GM23248 (cell line): ENCODE measurements around the gene MVP. TPM values are rescaled to one million over a fixed set of nuclear protein-coding genes. Genes with fewer than 3 reads are reported as not detected.
A peak's percentile ranks its signal among the peaks of the same experiment; 100 is the strongest.

Experiments used
- DNase-seq: peaks from one replicate; pipeline ENCODE4 v3.0.0-alpha.2; 2015
- H2AFZ ChIP-seq: fragments of 200-600 bp; sonication (generic); 2 replicates; pipeline ENCODE4 v1.6.1; 2016; ENCODE audit warnings: antibody characterized with exemption
- H3F3A ChIP-seq: fragments of 200-600 bp; sonication (generic); 2 replicates; pipeline ENCODE4 v1.6.1; 2016; ENCODE audit warnings: mild to moderate bottlenecking, antibody characterized with exemption, mixed run types; ENCODE audit not compliant: insufficient read depth
- H3K27ac ChIP-seq: fragments of 200-600 bp; sonication (generic); 2 replicates; pipeline ENCODE4 v1.5.1; 2016; ENCODE audit warnings: mild to moderate bottlenecking
- H3K27me3 ChIP-seq: fragments of 200-600 bp; sonication (generic); replicated peaks from 2 replicates; pipeline ENCODE4 v1.6.1; 2016; ENCODE audit warnings: mild to moderate bottlenecking; ENCODE audit not compliant: insufficient read depth
- H3K36me3 ChIP-seq: fragments of 200-600 bp; sonication (generic); 2 replicates; pipeline ENCODE4 v1.6.1; 2016; ENCODE audit warnings: low read depth, mild to moderate bottlenecking
- H3K4me1 ChIP-seq: fragments of 200-600 bp; sonication (generic); 2 replicates; pipeline ENCODE4 v1.6.1; 2016; ENCODE audit warnings: mild to moderate bottlenecking; ENCODE audit not compliant: insufficient read depth
- H3K4me2 ChIP-seq: fragments of 200-600 bp; sonication (generic); one replicate; pipeline ENCODE4 v1.6.1; 2016; ENCODE audit warnings: mild to moderate bottlenecking; ENCODE audit not compliant: unreplicated experiment
- H3K4me3 ChIP-seq: fragments of 200-600 bp; sonication (generic); 2 replicates; pipeline ENCODE4 v1.5.1; 2016; ENCODE audit warnings: mild to moderate bottlenecking
- H3K79me2 ChIP-seq: fragments of 200-600 bp; sonication (generic); 2 replicates; pipeline ENCODE4 v1.6.1; 2016; ENCODE audit warnings: mild to moderate bottlenecking; ENCODE audit not compliant: insufficient read depth
- H3K9ac ChIP-seq: fragments of 200-600 bp; sonication (generic); 2 replicates; pipeline ENCODE4 v1.6.1; 2016; ENCODE audit warnings: mild to moderate bottlenecking
- H3K9me2 ChIP-seq: fragments of 200-600 bp; sonication (generic); 2 replicates; pipeline ENCODE4 v1.6.1; 2016; ENCODE audit warnings: mixed run types, mild to moderate bottlenecking, moderate library complexity; ENCODE audit not compliant: insufficient read depth
- H3K9me3 ChIP-seq: fragments of 200-600 bp; sonication (generic); one replicate; pipeline ENCODE4 v1.6.1; 2017; ENCODE audit warnings: low read depth
- H4K20me1 ChIP-seq: fragments of 200-600 bp; sonication (generic); 2 replicates; pipeline ENCODE4 v1.6.0; 2016; ENCODE audit not compliant: insufficient read depth
- EZH2 ChIP-seq: fragments of 200-600 bp; sonication (generic); IDR thresholded peaks from 2 replicates; pipeline ENCODE4 v1.6.1; 2018; ENCODE audit warnings: antibody characterized with exemption, mild to moderate bottlenecking; ENCODE audit not compliant: insufficient read depth, poor library complexity, severe bottlenecking
- EZH2phosphoT487 ChIP-seq: fragments of 200-600 bp; sonication (generic); IDR thresholded peaks from 2 replicates; pipeline ENCODE4 v1.6.1; 2018; ENCODE audit warnings: antibody characterized with exemption, moderate library complexity, mild to moderate bottlenecking, low read depth; ENCODE audit not compliant: insufficient read depth
- WGBS, 2 experiments: methylation state at CpG; one replicate each; pipeline ENCODE4 v1.1.6; 2015 to 2017; ENCODE audit warnings: low lambda C conversion rate in 2 of 2, low coverage in 1 of 2; ENCODE audit errors: missing lambda C conversion rate in 2 of 2; 5-methylcytosine and 5-hydroxymethylcytosine counted together
- in situ Hi-C: fragments of 300-500 bp; cut with MboI; formaldehyde crosslinking; loops from 2 replicates; pipeline ENCODE4 v1.15.0; 2020
- polyA plus RNA-seq: library from polyadenylated mRNA; unstranded; fragments of >200 nt; fragmentation: Nextera tagmentation; extraction: Ambion mirVana; gene quantifications from 2 replicates; pipeline ENCODE4 v1.2.1, GENCODE V29; 2016
- total RNA-seq: library from RNA; depleted of rRNA; stranded (reverse); fragments of >200 nt; shearing (Covaris generic); gene quantifications from 2 replicates; pipeline ENCODE4 v1.2.3, GENCODE V29; 2014

MVP gene
- total and polyA plus RNA-seq, 2 experiments from 2014 or later = 230 to 272 TPM

- no peak for TF ChIP-seq EZH2phosphoT487
- TF ChIP-seq EZH2 = no peak
- in situ Hi-C loops = no loop called here
- H3K79me2 ChIP-seq = no peaks in the 10 kb centered on the region
- no peaks in the 10 kb centered on the region for H3K27me3 ChIP-seq
- H3K9ac ChIP-seq = no peak overlapping the region
- H3K4me2 ChIP-seq = no peak overlapping the region
- no peak overlapping the region for H3K27ac ChIP-seq
- H2AFZ ChIP-seq = no peak overlapping the region
- peaks cover 33% of the 10 kb centered on the region for H3K36me3 ChIP-seq
- no peaks in the 10 kb centered on the region for H3K4me1 ChIP-seq
- DNase-seq = no peak
- H3K9me2 ChIP-seq = no peaks in the 10 kb centered on the region
- no peaks in the 10 kb centered on the region for H4K20me1 ChIP-seq
- H3K9me3 ChIP-seq = no peaks in the 10 kb centered on the region
- WGBS, 2 experiments = 83 to 88% methylated on average over 18 of the region's 18 CpGs
- no peak overlapping the region for H3K4me3 ChIP-seq
- peaks cover 9% of the 10 kb centered on the region; the same call in 1 of the 2 replicates for H3F3A ChIP-seq
Observed at GRCh38 chr16:29845656-29846055, 25.4 kb downstream of the MVP start.

GRCh38 chr16:29848420-29849297, 28.4 kb downstream of the MVP start:
- no peaks in the 10 kb centered on the region for H3K9me2 ChIP-seq
- H3K79me2 ChIP-seq = no peaks in the 10 kb centered on the region
- H4K20me1 ChIP-seq = no peaks in the 10 kb centered on the region
- peaks cover 26% of the 10 kb centered on the region; the same call in 1 of the 2 replicates for H3F3A ChIP-seq
- TF ChIP-seq EZH2 (no peak), EZH2phosphoT487 (no peak)
- in situ Hi-C loops = no loop called here
- no peaks in the 10 kb centered on the region for H3K27me3 ChIP-seq
- H3K4me2 ChIP-seq = no peak overlapping the region
- peak; percentile 78 for DNase-seq
- no peak overlapping the region for H3K4me3 ChIP-seq
- 30 to 40% methylated on average over 15 of the region's 15 CpGs for WGBS, 2 experiments
- no peak overlapping the region for H2AFZ ChIP-seq
- 0 out of 2 replicates have a peak, but pooled peaks cover 7% of the 10 kb centered on the region for H3K4me1 ChIP-seq
- H3K27ac ChIP-seq = no peak overlapping the region
- H3K9ac ChIP-seq = no peak overlapping the region
- peaks cover 33% of the 10 kb centered on the region for H3K36me3 ChIP-seq
- no peaks in the 10 kb centered on the region for H3K9me3 ChIP-seq

GRCh38 chr16:29849505-29849904, 29.2 kb downstream of the MVP start:
- no peak for TF ChIP-seq EZH2phosphoT487
- no peak for TF ChIP-seq EZH2
- Histone ChIP-seq H3K36me3 (peaks cover 25% of the 10 kb centered on the region), H3K4me1 (0 out of 2 replicates have a peak, but pooled peaks cover 7% of the 10 kb centered on the region), H3K4me3 (no peak overlapping the region), H4K20me1 (no peaks in the 10 kb centered on the region), H3F3A (peaks cover 26% of the 10 kb centered on the region; the same call in 1 of the 2 replicates), H3K27me3 (no peaks in the 10 kb centered on the region), H3K9me3 (no peaks in the 10 kb centered on the region), H2AFZ (no peak overlapping the region), H3K4me2 (no peak overlapping the region), H3K79me2 (no peaks in the 10 kb centered on the region), H3K27ac (no peak overlapping the region), H3K9ac (no peak overlapping the region), H3K9me2 (no peaks in the 10 kb centered on the region)
- 89 to 98% methylated on average over 4 to 5 of the region's 5 CpGs for WGBS, 2 experiments
- no peak for DNase-seq
- in situ Hi-C loops = no loop called here

GRCh38 chr16:29850998-29851397, 30.7 kb downstream of the MVP start:
- H3K27ac ChIP-seq = no peak overlapping the region
- peaks cover 26% of the 10 kb centered on the region; the same call in 1 of the 2 replicates for H3F3A ChIP-seq
- 0 out of 2 replicates have a peak, but pooled peaks cover 7% of the 10 kb centered on the region for H3K4me1 ChIP-seq
- H3K9me3 ChIP-seq = no peaks in the 10 kb centered on the region
- H3K36me3 ChIP-seq = peaks cover 20% of the 10 kb centered on the region
- no peaks in the 10 kb centered on the region for H4K20me1 ChIP-seq
- DNase-seq = no peak
- 95 to 98% methylated on average over 3 of the region's 3 CpGs for WGBS, 2 experiments
- no peak for TF ChIP-seq EZH2
- TF ChIP-seq EZH2phosphoT487 = no peak
- no peaks in the 10 kb centered on the region for H3K27me3 ChIP-seq
- no peak overlapping the region for H3K9ac ChIP-seq
- no peak overlapping the region for H3K4me3 ChIP-seq
- H3K9me2 ChIP-seq = no peaks in the 10 kb centered on the region
- in situ Hi-C loops = no loop called here
- H3K79me2 ChIP-seq = no peaks in the 10 kb centered on the region
- no peak overlapping the region for H3K4me2 ChIP-seq
- H2AFZ ChIP-seq = no peak overlapping the region
